ENCODE measurements around the gene RBM42.

The RBM42 gene

DNA sequence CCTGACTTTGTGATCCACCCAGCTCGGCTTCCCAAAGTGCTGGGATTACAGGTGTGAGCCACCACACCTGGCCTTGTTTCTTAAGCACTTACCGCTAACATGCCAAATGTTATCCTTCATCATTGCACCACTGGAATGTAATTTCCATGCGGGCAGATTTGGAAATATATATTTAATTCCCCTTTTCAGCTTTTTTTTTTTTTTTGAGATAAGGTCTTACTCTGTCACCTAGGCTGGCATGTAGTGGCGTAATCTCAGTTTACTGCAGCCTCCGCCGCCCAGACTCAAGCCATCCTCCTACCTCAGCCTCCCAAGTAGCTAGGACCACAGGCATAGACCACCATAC, 33.1 kb downstream of the RBM42 start:
- TF ChIP-seq SPI1 (IDR thresholded peaks at IDR 0.05; ENCODE audit: low read depth, low read length) (no peak), PAX5 (IDR thresholded peaks at IDR 0.05; ENCODE audit: insufficient read depth, low read length, severe bottlenecking) (no peak), POU2F2 (IDR thresholded peaks at IDR 0.05; ENCODE audit: low read depth, low read length) (no peak), POLR2A (IDR thresholded peaks at IDR 0.05; ENCODE audit: low read depth, low read length) (no peak), TAF1 (IDR thresholded peaks at IDR 0.05; ENCODE audit: low read depth, low read length) (no peak), POLR2AphosphoS5 (IDR thresholded peaks at IDR 0.05; ENCODE audit: low read depth, low read length) (no peak)
- DNase-seq (ENCODE audit: insufficient read length, low spot score) (no peak), FAIRE-seq (no peak)

DNA sequence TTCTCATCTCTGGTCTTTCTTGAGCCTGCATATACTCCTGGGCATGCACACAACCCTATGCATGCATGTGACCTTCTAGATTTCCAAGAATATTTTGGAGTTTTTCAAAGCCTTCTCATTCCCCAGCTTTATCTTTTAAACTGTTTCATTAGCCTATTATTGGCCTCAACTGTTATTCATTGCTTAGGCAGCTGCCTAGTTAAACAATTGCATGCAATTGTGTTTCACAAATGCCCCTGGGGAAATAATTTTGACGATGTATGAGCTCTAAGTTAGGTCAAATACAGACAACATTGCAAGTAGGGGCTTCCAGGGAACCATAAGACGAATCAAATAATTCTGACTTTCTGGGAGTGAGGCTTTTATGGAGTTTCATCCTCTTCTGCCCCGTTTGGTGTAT, 35.1 kb downstream of the RBM42 start:
- TF ChIP-seq POLR2AphosphoS5 (IDR thresholded peaks at IDR 0.05; ENCODE audit: low read depth, low read length) (no peak), TAF1 (IDR thresholded peaks at IDR 0.05; ENCODE audit: low read depth, low read length) (no peak), POLR2A (IDR thresholded peaks at IDR 0.05; ENCODE audit: low read depth, low read length) (no peak), SPI1 (IDR thresholded peaks at IDR 0.05; ENCODE audit: low read depth, low read length) (no peak), POU2F2 (IDR thresholded peaks at IDR 0.05; ENCODE audit: low read depth, low read length) (no peak), PAX5 (IDR thresholded peaks at IDR 0.05; ENCODE audit: insufficient read depth, low read length, severe bottlenecking) (no peak)
- DNase-seq (ENCODE audit: insufficient read length, low spot score) (no peak), FAIRE-seq (no peak)

GRCh38 chr19:35665157-35665556, 36.3 kb downstream of the RBM42 start:
- TF ChIP-seq POLR2AphosphoS5 (IDR thresholded peaks at IDR 0.05; ENCODE audit: low read depth, low read length), result no peak
- TF ChIP-seq TAF1 (IDR thresholded peaks at IDR 0.05; ENCODE audit: low read depth, low read length), result no peak
- TF ChIP-seq POU2F2 (IDR thresholded peaks at IDR 0.05; ENCODE audit: low read depth, low read length), result no peak
- TF ChIP-seq SPI1 (IDR thresholded peaks at IDR 0.05; ENCODE audit: low read depth, low read length), result no peak
- TF ChIP-seq POLR2A (IDR thresholded peaks at IDR 0.05; ENCODE audit: low read depth, low read length), result no peak
- TF ChIP-seq PAX5 (IDR thresholded peaks at IDR 0.05; ENCODE audit: insufficient read depth, low read length, severe bottlenecking), result no peak
- FAIRE-seq, result no peak
- DNase-seq (ENCODE audit: insufficient read length, low spot score), result no peak

- FAIRE-seq (no peak), DNase-seq (ENCODE audit: insufficient read length, low spot score) (no peak)
- no peak for TF ChIP-seq POLR2A (IDR thresholded peaks at IDR 0.05; ENCODE audit: low read depth, low read length)
- no peak for TF ChIP-seq POU2F2 (IDR thresholded peaks at IDR 0.05; ENCODE audit: low read depth, low read length)
- TF ChIP-seq PAX5 (IDR thresholded peaks at IDR 0.05; ENCODE audit: insufficient read depth, low read length, severe bottlenecking), result no peak
Observed at GRCh38 chr19:35665604-35666003, 36.8 kb downstream of the RBM42 start.

DNA sequence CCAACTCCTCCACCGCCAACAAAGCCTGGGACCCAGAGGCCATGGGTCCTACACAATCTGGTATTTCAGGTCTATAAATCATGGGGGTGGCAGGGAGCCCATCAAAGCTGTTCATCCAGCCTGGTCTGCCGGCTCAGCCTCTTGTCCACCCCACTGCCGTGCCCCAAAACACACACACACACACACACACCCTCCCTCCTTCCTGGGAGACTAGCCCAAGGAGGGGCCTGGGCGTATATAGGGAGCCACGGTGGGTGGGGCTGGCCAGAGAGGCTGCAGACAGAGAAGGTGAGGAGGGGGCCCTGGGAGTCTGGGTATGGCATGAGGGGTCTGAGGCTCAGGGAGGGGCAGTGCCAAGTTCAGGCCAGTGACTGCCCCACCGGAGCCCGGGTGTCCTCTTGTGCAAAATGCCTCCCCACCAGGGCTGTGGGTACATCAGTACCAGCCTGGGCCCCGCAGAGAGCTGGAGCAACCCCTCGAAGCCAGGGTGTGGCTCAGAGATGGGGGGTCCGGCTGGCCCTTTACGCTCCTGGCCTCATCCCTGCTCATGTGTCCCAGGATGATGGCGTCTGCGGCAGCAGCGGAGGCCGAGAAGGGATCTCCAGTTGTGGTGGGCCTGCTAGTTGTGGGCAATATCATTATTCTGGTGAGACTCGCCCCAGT, 37.5 kb downstream of the RBM42 start, which contains the start of gene UPK1A:
UPK1A (plus strand) TSS at position 267 of the 663 bp plus-strand sequence; CDS start at position 563, 296 bp downstream.
- DNase-seq (ENCODE audit: insufficient read length, low spot score), result no peak
- no peak for TF ChIP-seq PAX5 (IDR thresholded peaks at IDR 0.05; ENCODE audit: insufficient read depth, low read length, severe bottlenecking)
- no peak for TF ChIP-seq POU2F2 (IDR thresholded peaks at IDR 0.05; ENCODE audit: low read depth, low read length)
- no peak for TF ChIP-seq POLR2A (IDR thresholded peaks at IDR 0.05; ENCODE audit: low read depth, low read length)
- no peak for TF ChIP-seq POLR2AphosphoS5 (IDR thresholded peaks at IDR 0.05; ENCODE audit: low read depth, low read length)
- no peak for TF ChIP-seq SPI1 (IDR thresholded peaks at IDR 0.05; ENCODE audit: low read depth, low read length)
- no peak for TF ChIP-seq TAF1 (IDR thresholded peaks at IDR 0.05; ENCODE audit: low read depth, low read length)
- FAIRE-seq, result no peak

DNA sequence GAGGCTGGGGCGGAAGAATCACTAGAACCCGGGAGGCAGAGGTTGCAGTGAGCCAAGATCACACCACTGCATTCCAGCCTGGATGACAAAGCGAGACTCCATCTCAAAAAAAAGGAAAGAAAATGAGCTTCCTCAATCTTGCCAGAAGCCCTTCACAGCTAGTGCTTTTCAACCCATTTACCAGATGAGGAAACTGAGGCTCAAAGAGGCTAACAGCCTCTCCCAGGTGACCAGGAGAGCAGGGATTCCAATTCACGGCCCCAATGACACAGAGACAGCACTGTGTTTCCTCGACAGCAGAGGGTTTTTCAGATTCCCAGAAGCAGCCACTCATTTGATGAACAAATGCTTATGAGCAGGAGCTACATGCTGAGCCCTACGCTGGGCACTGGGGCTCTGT, 40.7 kb downstream of the RBM42 start:
- DNase-seq (ENCODE audit: insufficient read length, low spot score) (no peak), FAIRE-seq (no peak)
- TF ChIP-seq POLR2A (IDR thresholded peaks at IDR 0.05; ENCODE audit: low read depth, low read length) (no peak), TAF1 (IDR thresholded peaks at IDR 0.05; ENCODE audit: low read depth, low read length) (no peak), SPI1 (IDR thresholded peaks at IDR 0.05; ENCODE audit: low read depth, low read length) (no peak), POU2F2 (IDR thresholded peaks at IDR 0.05; ENCODE audit: low read depth, low read length) (no peak), PAX5 (IDR thresholded peaks at IDR 0.05; ENCODE audit: insufficient read depth, low read length, severe bottlenecking) (no peak), POLR2AphosphoS5 (IDR thresholded peaks at IDR 0.05; ENCODE audit: low read depth, low read length) (no peak)

DNA sequence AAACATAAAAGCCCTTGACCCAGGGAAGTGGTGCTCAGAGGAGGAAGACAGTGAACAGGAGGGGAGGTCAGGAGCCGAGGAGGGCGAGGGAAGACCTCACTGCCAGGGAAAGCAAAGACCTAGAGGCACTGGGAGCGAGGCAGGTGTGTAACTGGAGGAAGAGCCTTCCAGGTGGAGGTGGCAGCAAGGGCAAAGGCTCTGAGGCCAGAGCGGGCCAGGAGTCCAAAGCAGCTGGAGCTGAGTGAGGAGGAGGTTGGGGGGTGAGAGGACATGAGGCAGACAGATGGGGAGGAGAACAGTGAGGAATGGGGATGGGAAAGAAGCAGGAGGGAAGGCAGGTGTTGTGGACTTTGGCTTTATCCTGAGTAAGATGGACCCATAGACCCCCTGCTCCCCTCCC, 41.1 kb downstream of the RBM42 start:
- DNase-seq (ENCODE audit: insufficient read length, low spot score) (no peak), FAIRE-seq (no peak)
- TF ChIP-seq PAX5 (IDR thresholded peaks at IDR 0.05; ENCODE audit: insufficient read depth, low read length, severe bottlenecking) (no peak), SPI1 (IDR thresholded peaks at IDR 0.05; ENCODE audit: low read depth, low read length) (no peak), TAF1 (IDR thresholded peaks at IDR 0.05; ENCODE audit: low read depth, low read length) (no peak), POLR2AphosphoS5 (IDR thresholded peaks at IDR 0.05; ENCODE audit: low read depth, low read length) (no peak), POLR2A (IDR thresholded peaks at IDR 0.05; ENCODE audit: low read depth, low read length) (no peak), POU2F2 (IDR thresholded peaks at IDR 0.05; ENCODE audit: low read depth, low read length) (no peak)

- TF ChIP-seq POU2F2 (IDR thresholded peaks at IDR 0.05; ENCODE audit: low read depth, low read length) (no peak), POLR2A (IDR thresholded peaks at IDR 0.05; ENCODE audit: low read depth, low read length) (no peak), SPI1 (IDR thresholded peaks at IDR 0.05; ENCODE audit: low read depth, low read length) (no peak), TAF1 (IDR thresholded peaks at IDR 0.05; ENCODE audit: low read depth, low read length) (no peak), PAX5 (IDR thresholded peaks at IDR 0.05; ENCODE audit: insufficient read depth, low read length, severe bottlenecking) (no peak), POLR2AphosphoS5 (IDR thresholded peaks at IDR 0.05; ENCODE audit: low read depth, low read length) (no peak)
- DNase-seq (ENCODE audit: insufficient read length, low spot score) (no peak), FAIRE-seq (no peak)
Observed at GRCh38 chr19:35670686-35671085, 41.9 kb downstream of the RBM42 start.

- no peak for DNase-seq (ENCODE audit: insufficient read length, low spot score)
- TF ChIP-seq PAX5 (IDR thresholded peaks at IDR 0.05; ENCODE audit: insufficient read depth, low read length, severe bottlenecking) (no peak), TAF1 (IDR thresholded peaks at IDR 0.05; ENCODE audit: low read depth, low read length) (no peak), SPI1 (IDR thresholded peaks at IDR 0.05; ENCODE audit: low read depth, low read length) (no peak), POU2F2 (IDR thresholded peaks at IDR 0.05; ENCODE audit: low read depth, low read length) (no peak), POLR2A (IDR thresholded peaks at IDR 0.05; ENCODE audit: low read depth, low read length) (no peak), POLR2AphosphoS5 (IDR thresholded peaks at IDR 0.05; ENCODE audit: low read depth, low read length) (no peak)
- FAIRE-seq, result no peak
Observed at GRCh38 chr19:35671818-35672217, 43.0 kb downstream of the RBM42 start.
